ENCODE data around the gene SLC7A6.

Gene SLC7A6

DNA sequence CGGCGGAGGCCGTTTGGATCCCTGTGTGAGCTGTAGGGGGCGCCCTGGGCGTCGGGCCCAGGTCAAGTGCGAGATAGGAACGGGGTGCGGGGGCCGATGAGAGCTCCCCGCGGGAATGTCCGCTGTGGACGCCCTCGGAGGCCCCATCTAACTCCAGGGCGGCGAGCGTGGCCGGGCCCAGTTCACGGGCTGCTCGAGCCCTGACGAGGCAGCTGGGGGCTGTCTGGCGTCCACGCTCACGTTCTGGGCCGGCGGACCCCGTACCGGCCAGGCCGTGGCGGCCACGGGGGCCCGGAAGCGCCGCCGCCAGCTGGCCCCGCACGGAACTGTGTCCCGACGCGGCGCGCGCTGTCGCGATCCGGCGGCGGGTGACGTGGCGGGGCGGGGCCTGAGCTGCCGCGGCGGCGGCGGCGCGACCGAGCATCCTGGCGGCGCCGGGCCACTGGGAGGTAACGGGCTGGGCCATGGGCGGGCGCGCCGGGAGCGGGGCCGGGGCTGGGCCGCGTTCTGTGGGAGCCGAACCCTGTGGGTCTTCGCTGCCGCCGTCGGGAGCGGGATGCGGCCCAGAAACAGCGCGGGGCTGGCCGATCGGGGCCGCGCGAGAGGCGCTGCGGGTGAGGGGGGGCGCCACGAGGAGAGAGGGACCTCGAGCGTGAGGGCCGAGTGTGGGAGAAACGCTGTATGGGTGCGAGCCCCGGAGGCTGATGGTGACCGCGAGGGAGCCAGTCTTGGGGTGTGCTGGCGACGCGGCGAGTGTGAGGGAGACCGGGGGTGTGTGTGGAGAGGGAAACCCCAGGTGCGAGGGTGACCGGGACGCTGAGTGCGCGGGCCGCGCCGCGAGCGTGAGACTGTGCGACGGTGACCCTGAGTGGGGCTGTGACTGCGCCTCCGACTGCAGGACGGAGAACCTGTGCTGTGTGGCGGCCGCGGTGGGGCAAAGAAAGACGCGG lies at the start of gene SLC7A6:
Gene SLC7A6, plus strand, starts transcription at position 399 of the 950 bp plus-strand sequence. CDS start 10,201 bp downstream, outside the sequence.
- peak; percentile 58 for DNase-seq (ENCODE audit: low read depth)

GRCh38 chr16:68214726-68215125 lies 49.6 kb upstream of the SLC7A6 start:
- no peak for DNase-seq (ENCODE audit: low read depth)

GRCh38 chr16:68215302-68215701 lies 49.0 kb upstream of the SLC7A6 start:
- DNase-seq (ENCODE audit: low read depth) = no peak

DNA sequence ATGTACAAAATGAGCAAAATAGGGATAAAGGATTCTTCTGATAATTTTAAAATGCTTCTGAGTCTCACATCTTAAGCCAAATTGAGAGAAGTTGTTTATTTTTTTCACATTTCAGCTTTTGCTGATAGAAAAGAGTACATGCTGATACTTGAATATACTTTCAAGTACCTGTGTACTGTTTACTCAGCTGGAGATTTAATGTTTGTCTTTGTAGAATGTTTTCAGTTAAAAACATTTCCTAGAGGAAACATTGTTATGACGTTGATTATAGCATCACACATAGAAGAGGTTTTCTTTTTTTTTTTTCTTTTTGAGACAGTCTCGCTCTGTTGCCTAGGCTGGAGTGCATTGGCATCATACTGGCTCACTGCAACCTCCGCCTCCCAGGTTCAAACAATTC lies 48.1 kb upstream of the SLC7A6 start:
- DNase-seq (ENCODE audit: low read depth) = no peak

DNA sequence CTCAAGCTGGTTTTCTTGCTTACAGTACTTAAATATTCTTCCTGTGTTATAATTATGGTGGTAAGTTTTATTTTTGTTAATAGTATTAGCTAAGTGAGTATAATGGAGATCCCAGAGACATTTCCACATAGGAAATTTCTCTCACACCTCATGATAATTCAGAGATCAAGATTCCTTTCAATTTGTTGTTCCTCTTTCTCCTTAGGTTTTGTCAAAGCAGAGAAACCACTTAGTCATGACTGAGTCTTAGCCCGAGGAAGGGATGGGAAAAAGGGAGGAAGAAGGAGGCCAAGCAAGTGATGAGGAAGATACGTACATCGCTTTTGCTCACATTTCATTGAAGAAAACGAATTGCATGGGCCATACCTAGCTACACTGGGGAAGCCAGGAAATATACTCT lies 46.8 kb upstream of the SLC7A6 start:
- DNase-seq (ENCODE audit: low read depth) = no peak

DNA sequence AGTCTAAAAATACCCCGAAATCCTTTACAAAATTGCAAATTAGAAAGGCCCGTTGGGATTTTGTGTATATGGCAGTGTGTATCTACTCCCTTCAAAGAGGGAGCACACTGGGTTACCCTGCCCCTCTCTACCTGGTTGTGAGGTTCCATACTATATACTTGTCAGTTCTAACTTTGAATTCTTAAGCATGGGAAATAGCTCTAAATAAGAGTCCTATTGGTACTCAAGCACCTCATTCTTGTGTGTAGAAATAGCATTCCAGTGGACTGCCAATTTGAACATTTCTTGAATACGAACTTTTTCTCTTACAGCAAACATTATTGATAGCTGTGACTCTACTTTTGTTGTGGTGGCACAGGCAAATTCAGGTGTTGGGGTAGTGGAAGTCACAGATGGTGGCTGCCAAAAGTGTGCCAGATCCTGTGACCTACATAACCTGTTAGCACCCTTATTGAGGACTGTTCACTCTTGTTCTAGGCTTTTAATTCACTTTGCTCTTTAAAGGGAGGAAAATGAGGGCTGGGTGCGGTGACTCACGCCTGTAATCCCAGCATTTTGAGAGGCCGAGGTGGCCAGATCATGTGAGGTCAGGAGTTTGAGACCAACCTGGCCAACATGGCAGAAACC lies 44.5 kb upstream of the SLC7A6 start:
- DNase-seq (ENCODE audit: low read depth) = no peak

GRCh38 chr16:68223072-68223471 lies 41.3 kb upstream of the SLC7A6 start:
- DNase-seq (ENCODE audit: low read depth) = no peak

DNA sequence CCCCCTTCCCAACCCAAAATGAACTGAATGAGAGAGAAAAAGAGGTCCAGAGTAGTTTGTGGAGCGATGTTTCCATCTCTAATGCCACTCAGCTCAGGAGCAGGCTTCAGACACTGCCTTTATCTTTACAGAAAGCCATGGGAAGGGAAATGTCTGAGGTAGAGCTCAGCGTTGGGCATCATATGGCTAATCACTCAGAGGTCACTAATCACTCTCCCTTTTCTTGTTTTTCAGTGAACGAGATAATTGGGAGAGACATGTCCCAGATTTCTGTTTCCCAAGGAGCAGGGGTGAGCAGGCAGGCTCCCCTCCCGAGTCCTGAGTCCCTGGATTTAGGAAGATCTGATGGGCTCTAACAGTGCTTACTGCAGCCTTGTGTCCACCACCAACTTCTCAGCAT lies 38.2 kb upstream of the SLC7A6 start:
- no peak for DNase-seq (ENCODE audit: low read depth)

GRCh38 chr16:68227183-68227793 lies 37.0 kb upstream of the SLC7A6 start:
- DNase-seq (ENCODE audit: low read depth) = no peak

DNA sequence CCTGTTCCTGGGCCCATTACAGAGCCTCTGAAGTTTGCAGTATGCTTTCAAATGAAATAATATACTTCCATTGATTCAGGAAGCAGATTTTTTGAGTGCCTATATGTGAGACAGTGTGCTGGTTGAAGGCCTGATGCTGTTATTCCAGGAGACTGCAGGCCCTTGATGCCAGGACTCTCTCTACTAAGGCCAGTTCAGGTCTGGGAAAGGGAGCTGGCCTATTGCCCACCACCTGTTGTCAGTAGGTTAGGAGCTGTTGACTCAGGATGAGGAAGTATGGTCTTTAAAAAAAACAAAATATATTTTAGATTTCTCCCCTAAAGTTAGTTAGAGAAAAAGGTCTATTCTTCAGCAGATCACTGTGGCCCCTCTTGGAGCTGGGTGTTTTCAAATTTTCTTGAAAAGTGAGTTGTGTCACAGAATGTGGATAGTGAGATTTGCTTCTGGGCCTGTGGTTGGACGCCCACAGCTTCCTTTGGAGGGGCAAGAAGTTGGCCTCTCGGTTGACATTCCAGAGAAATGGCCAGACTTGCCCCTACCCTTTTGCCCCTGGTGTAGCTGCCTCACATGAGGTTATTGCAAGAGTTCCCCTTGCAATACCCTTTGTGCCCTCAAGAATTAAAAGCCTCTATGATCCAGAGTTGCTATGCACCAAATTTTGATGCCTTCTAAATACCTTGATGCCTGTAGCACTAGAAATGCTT lies 36.3 kb upstream of the SLC7A6 start:
- DNase-seq (ENCODE audit: low read depth) = no peak

GRCh38 chr16:68228652-68229051 lies 35.7 kb upstream of the SLC7A6 start:
- DNase-seq (ENCODE audit: low read depth) = no peak

GRCh38 chr16:68229431-68230175 lies 34.7 kb upstream of the SLC7A6 start:
- DNase-seq (ENCODE audit: low read depth) = no peak

DNA sequence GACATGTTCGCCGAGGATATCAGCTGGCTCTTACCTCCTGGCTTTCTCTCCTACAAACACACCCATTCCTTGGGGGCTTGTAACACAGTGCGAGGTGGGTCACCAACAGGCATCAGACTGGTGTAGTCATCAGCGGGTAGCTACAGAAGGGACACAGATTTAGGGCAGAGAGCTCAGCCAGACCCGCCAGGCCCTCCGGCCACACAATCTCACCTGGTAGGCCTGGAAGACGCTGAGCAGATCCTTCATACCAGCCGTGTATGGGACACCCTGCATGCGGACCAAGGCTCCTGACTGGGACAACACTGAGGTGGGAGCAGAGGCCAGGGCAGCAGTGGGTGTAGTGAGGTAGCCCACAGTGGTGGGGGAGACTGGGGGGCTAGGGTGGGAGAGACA lies 34.2 kb upstream of the SLC7A6 start:
- DNase-seq (ENCODE audit: low read depth) = no peak

DNA sequence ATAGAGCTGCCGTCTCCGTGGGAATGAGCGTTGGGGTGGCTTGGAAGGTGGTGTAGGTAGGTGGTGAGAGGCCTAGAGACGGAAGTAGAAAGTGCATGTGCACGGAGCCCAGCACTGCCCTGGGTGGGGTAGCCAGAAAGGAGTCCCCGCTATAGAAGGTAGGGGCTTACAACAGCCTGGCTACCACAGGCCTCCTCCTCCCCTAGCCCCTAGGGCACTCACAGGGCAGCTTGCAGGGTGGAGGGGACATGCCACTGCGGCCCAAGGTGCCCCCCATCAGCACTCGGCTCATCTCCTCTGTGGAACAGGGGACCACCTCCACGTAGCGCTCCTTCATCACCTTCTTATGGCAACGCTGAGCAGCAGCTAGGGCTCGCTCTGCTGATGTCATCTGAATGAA lies 33.4 kb upstream of the SLC7A6 start:
- DNase-seq (ENCODE audit: low read depth) = no peak

DNA sequence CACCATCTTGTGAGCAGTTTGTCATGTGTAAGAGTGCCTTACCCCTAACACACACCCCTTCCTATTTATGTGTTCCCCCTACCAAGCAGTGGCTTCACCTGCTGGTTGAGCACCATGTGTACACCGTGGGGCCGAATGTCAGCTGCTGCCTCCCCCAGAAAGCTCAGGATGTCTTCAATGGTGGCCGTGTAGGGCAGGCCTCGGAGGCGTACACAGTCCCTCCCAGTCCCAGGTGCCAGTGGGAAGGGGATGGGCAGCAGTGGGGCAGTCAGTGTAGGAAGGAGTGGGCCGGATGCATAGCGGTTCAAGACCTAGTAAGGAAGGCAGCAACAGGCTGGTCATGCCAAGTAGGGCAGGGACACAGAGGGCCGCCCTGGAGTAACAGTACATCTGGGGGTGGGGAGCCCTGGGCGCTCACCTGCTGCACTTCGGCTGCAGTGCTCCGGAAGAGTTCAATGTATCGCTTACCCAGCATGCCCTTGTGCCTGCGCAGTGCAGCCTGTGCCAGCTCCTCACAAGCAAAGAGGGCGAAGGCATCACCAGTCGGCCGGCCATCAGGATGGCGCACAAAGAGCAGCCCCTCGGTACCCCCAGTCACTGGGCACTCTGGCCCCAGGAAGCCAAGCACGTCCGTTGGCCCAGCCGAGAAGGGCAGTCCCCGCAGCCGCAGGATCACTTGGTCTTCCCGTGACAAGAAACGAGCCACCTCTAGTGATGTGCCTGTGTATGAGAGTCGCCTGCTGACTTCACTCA lies 32.8 kb upstream of the SLC7A6 start:
- no peak for DNase-seq (ENCODE audit: low read depth)

- DNase-seq (ENCODE audit: low read depth) = no peak
These were observed 32.0 kb upstream of the SLC7A6 start for GRCh38 chr16:68232335-68232734.

- DNase-seq (ENCODE audit: low read depth) = no peak
These were observed 31.1 kb upstream of the SLC7A6 start for GRCh38 chr16:68233085-68233834.

- no peak for DNase-seq (ENCODE audit: low read depth)
These were observed 30.5 kb upstream of the SLC7A6 start for GRCh38 chr16:68233835-68234187.

- no peak for DNase-seq (ENCODE audit: low read depth)
These were observed 29.9 kb upstream of the SLC7A6 start for GRCh38 chr16:68234188-68235107.
